RWPE2 (cell line): ENCODE data around the gene COG1.

Experiments
- ATAC-seq: fragments of 200-7000 bp; cut with Tn5 transposase; 3 replicates; pipeline ENCODE4 v1.9.1; 2021; ENCODE audit warnings: low read depth
- DNase-seq: peaks from one replicate; pipeline ENCODE4 v3.0.0-alpha.2; 2020; ENCODE audit warnings: low spot score
- H3K27ac ChIP-seq: fragments of 450-650 bp; 2 replicates; pipeline ENCODE4 v1.5.1; 2017; ENCODE audit warnings: mild to moderate bottlenecking; ENCODE audit not compliant: poor library complexity, severe bottlenecking
- H3K27me3 ChIP-seq: fragments of 250-450 bp; sonication (Bioruptor Pico); 2 replicates; pipeline ENCODE4 v1.5.1; 2021; ENCODE audit warnings: mild to moderate bottlenecking, moderate library complexity; ENCODE audit not compliant: insufficient read depth, poor library complexity, severe bottlenecking
- H3K36me3 ChIP-seq: fragments of 250-450 bp; sonication (Bioruptor Pico); 2 replicates; pipeline ENCODE4 v1.5.1; 2020; ENCODE audit warnings: low read depth, mild to moderate bottlenecking, moderate library complexity
- H3K4me1 ChIP-seq: fragments of 250-450 bp; sonication (Bioruptor Pico); 2 replicates; pipeline ENCODE4 v1.5.1; 2021; ENCODE audit warnings: mild to moderate bottlenecking, moderate library complexity; ENCODE audit not compliant: insufficient read depth, poor library complexity, severe bottlenecking
- H3K4me3 ChIP-seq: fragments of 250-450 bp; sonication (Bioruptor Pico); 2 replicates; pipeline ENCODE4 v1.5.1; 2021; ENCODE audit warnings: mild to moderate bottlenecking, moderate library complexity; ENCODE audit not compliant: severe bottlenecking
- H3K9me3 ChIP-seq: fragments of 250-450 bp; sonication (Bioruptor Pico); 2 replicates; pipeline ENCODE4 v1.5.1; 2021; ENCODE audit warnings: mild to moderate bottlenecking, moderate library complexity; ENCODE audit not compliant: severe bottlenecking
- CTCF ChIP-seq: fragments of 450-650 bp; IDR thresholded peaks from one replicate; pipeline ENCODE4 v1.5.1; 2017; ENCODE audit warnings: mild to moderate bottlenecking, moderate library complexity; ENCODE audit not compliant: poor library complexity, severe bottlenecking

COG1 gene

GRCh38 chr17:73196500-73196899 lies 3.6 kb downstream of the COG1 start:
- Histone ChIP-seq H3K27ac (no peak overlapping the region), H3K4me3 (no peak overlapping the region), H3K9me3 (no peaks in the 10 kb centered on the region), H3K36me3 (peaks cover 69% of the 10 kb centered on the region), H3K4me1 (peaks cover 7% of the 10 kb centered on the region), H3K27me3 (no peaks in the 10 kb centered on the region)
- ATAC-seq, result 0 out of 3 replicates have a peak, but pooled peaks have one; percentile 8
- no peak for DNase-seq
- TF ChIP-seq CTCF, result peak; percentile 23

- Histone ChIP-seq H3K4me1 (peaks cover 7% of the 10 kb centered on the region), H3K27ac (no peak overlapping the region), H3K36me3 (peaks cover 76% of the 10 kb centered on the region), H3K9me3 (no peaks in the 10 kb centered on the region), H3K27me3 (no peaks in the 10 kb centered on the region), H3K4me3 (no peak overlapping the region)
- ATAC-seq, result no peak
- TF ChIP-seq CTCF, result no peak
- no peak for DNase-seq
Measured at GRCh38 chr17:73197161-73197560, 4.3 kb downstream of the COG1 start.

- H3K36me3 ChIP-seq, result peaks cover 88% of the 10 kb centered on the region
Measured at GRCh38 chr17:73198201-73198929, 5.5 kb downstream of the COG1 start.

GRCh38 chr17:73198930-73199260 lies 6.0 kb downstream of the COG1 start:
- no peak for ATAC-seq
- peaks cover 93% of the 10 kb centered on the region for H3K36me3 ChIP-seq
- peaks cover 7% of the 10 kb centered on the region for H3K4me1 ChIP-seq

More at GRCh38 chr17:73198201-73198929, 5.5 kb downstream of the COG1 start:
- DNase-seq (no peak), ATAC-seq (no peak)
- Histone ChIP-seq H3K4me3 (no peak overlapping the region), H3K27me3 (no peaks in the 10 kb centered on the region), H3K9me3 (no peaks in the 10 kb centered on the region), H3K4me1 (peaks cover 7% of the 10 kb centered on the region), H3K27ac (no peak overlapping the region)
- no peak for TF ChIP-seq CTCF

More at GRCh38 chr17:73198930-73199260, 6.0 kb downstream of the COG1 start:
- no peak overlapping the region for H3K27ac ChIP-seq
- TF ChIP-seq CTCF, result no peak
- no peak overlapping the region for H3K4me3 ChIP-seq
- H3K27me3 ChIP-seq, result no peaks in the 10 kb centered on the region
- DNase-seq, result peak; percentile 33
- H3K9me3 ChIP-seq, result no peaks in the 10 kb centered on the region
